NCI-H1930 (cell line): ENCODE data around the gene HIF1A.
"Not testable (repeated sequence)": the region's sequence is repeated elsewhere in the genome, so short reads cannot be mapped to it uniquely, and the experiment has no call there.

Experiments
- DNase-seq, 2 experiments: peaks; one replicate each; lab custom pipeline; 2025; lab: John Stamatoyannopoulos, UW

Gene HIF1A

DNA sequence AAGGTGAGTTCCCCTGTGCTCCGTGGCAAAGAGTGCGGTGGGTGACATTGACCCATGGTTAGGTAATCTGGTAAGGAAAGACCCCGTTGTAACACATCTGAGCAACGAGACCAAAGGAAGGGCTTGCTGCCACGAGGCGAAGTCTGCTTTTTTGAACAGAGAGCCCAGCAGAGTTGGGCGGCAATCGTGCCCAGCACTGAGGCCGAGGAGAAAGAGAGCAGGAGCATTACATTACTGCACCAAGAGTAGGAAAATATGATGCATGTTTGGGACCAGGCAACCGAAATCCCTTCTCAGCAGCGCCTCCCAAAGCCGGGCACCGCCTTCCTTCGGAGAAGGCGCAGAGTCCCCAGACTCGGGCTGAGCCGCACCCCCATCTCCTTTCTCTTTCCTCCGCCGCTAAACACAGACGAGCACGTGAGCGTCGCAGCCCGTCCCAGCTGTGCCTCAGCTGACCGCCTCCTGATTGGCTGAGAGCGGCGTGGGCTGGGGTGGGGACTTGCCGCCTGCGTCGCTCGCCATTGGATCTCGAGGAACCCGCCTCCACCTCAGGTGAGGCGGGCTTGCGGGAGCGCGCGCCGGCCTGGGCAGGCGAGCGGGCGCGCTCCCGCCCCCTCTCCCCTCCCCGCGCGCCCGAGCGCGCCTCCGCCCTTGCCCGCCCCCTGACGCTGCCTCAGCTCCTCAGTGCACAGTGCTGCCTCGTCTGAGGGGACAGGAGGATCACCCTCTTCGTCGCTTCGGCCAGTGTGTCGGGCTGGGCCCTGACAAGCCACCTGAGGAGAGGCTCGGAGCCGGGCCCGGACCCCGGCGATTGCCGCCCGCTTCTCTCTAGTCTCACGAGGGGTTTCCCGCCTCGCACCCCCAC is at the start of gene HIF1A:
Gene HIF1A, plus strand, starts transcription at position 684 of the 865 bp plus-strand sequence. CDS start 292 bp downstream, outside the sequence.
- DNase-seq = peak; percentile 95 to 96

DNA sequence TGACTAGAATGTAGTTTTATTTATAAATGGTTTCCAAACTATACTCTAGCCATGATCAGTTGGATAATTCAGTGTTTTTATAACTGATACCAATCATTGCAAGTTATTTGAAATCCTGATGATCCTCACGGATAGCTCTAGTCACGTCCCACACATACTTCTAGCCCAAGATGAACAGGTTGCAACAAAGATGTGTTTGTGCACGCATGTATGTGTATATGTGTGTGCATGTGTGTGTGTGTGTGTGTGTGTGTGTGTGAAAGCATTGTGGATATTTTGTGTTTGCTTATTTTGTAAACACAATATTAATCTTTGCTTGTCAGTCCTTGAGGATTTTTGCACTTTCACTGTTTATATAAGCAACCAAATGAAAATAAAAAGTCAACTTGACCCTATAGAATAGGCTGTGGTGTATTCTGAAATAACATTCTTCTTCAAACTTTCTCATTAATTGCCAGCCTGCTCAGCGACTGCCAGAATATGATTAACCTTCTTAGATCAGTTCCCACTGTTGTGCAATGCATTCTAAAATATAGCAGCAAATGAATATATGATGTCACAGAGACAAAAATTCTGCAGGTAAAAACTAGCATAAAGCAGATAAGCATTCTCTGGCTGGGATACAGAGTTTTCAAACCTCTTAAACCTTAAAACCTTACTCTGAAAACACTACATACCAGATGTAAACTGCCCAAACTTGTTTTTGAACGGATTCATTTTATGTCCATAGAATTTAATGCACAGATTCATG is 48.8 kb upstream of the HIF1A start:
- DNase-seq = no peak

DNA sequence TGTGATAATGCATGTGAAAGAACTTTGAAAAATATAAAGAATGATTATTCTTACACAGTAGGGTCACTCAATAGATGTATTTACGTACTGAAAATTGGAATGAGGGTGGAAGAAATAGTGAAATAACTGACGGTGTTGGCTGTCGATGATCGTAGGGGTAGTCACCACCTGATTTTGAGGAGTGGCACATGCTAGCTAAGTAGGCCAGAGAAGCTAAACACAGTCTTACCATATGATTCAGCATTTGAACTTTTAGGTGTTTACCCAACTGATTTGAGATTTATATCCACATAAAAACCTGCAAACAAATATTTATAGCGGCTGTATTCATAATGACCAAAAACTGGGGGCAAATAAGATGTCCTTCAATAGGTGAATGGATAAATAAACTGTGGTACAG is 47.6 kb upstream of the HIF1A start:
- DNase-seq = no peak

DNA sequence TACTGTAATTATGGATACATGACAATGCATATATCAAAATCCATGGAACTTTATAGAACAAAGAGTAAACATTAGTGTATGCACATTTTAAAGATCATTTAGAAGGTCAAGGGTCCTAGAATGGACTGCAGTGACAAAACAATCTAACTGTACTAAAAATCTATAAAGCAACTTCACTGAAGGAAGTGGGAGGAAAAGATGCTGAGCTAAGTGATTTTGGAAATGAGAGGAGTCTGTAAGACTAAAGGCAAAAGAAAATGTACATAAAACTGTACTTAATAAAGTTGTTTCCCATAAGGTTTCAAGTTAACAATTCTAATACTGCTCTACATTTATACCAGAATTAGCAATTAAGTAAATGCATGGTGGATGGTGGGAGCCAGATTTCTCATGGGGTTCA is 46.9 kb upstream of the HIF1A start:
- DNase-seq = no peak

DNA sequence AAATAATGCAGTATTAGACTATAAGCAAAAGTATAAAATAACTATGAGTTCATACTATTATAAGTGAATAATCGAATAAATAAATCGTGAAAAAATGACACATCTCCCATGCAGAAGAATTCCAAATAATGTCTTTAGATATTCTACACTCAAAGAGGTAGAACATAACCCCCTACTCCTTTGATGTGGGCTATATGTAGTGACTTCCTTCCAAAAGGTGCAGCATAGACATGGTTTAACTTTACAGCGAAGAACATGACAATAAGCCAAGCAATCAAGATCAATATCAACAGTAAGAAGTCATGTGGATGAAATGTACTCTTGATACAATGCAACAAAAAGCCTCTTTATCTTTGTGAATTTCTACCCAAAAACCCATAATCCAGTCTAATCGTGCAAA is 46.0 kb upstream of the HIF1A start:
- DNase-seq = no peak

DNA sequence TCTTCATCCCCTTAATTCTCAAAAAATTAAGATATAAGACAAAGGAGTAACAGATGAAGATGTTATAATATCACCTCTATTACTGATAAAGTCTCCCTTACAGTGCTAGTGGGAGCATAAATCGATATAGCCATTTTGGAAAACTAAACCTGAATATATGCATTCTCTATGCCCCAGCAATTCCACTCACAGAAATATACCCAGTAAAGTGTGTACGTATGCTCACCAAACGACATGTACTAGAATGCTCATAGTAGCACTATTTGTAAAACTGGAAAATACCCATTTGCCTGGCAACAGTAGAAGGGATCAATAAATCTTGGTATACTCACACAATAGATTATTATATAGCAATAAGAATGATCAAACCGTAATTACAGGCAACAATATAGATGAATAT is 44.0 kb upstream of the HIF1A start:
- no peak for DNase-seq

DNA sequence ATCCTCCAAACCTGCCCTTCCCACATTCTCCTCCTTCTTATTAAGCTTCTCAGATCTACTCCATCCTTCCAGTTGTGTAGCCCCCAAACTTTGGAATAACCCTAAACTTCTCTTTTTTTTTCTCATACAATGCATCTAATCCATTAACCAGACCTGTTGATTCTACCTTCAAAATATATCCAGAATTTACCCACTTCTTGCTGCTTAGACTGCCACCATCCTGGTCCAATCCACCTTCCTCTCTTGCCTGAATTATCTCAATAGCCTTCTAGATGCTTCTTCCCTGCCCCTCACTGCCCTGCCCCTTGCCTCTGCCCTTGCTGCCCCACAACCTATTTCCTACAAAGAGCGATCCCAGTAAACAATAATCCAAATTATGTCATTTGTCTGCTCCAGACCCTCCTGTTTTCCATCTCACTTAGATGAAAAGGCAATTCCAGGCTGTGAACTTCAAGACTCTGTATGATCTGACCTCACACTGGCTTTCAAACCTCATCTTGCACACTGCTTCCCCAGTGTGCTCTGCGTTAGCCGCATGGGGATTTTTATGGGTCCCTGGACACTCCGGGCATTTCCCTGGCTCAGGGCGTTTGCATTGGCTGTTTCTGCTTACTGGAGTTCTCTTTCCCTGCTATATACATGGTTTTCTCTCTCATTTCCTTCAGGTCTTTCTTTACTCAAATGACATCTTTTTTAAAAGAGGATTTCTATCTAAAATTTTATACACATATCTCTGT is 42.6 kb upstream of the HIF1A start:
- DNase-seq = peak in 1 of 2 experiments; percentile 29

DNA sequence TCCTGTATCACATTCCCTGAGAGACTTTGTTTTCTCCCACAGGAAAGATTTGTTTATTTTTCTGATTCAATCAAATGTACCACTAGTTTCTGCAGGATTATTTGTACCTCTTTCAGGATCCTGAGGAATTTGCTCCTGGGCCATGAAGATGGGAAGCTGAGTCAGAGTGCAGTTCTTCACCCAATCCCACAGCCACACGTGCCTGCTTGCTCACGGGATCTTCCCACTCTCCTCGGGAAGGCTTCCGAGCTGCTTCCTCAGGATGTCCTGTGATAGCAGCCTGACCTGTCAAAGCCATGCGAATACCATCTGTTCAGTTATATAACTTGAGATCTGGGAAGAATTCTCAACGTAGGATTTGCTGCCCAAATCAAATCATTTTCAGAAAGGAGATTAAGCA is 41.8 kb upstream of the HIF1A start:
- no peak for DNase-seq

DNA sequence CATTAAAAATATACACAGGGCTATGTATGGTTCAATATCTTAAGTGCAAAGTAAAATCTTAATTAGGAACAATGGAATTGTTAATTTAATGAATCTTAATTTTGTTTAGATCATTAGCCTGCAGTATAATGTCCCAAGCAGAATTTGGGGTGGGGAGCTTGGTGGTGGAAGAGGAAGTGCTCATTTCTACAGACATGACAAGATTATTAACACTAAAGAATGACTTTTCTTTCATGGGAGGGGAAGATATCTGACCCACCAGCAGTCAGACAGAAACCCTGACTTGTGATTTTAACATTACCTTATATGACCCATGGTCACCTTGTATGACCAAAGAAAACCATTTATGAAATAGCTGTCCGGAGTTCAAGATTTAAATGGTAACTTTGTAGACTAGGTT is 41.3 kb upstream of the HIF1A start:
- DNase-seq = no peak

DNA sequence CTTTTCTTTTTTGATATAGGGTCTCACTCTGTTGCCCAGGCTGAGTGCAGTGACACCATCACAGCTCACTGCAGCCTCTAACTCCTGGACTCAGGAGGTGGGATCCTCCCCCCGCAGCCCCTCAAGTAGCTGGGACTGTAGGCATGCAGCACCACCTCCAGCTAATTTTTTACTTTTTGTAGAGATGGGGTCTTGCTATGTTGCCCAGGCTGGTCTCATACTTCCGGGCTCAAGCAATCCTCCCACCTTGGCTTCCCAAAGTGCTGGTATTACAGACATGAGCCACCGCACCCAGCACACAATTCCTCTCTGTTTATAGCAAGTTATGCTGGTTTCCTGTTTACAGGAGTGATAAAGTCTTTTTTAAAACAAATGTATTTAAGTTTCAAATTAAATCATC is 39.5 kb upstream of the HIF1A start:
- no peak for DNase-seq

DNA sequence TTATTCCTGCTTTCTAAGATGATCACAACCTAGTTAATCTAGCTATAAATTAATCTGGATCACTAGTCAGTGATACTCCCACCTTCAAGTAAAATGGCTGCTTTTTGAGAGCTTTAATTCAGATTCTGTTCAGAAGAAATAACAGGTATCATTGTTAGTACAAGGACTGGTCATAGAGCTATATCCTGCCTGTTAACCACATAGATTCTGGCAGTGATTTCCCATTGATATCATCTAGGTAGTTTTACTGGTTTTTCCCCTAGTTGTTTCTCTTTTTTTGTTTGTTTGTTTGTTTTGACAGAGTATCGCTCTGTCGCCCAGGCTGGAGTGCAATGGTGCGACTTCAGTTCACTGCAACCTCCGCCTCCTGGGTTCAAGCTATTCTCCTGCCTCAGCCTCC is 39.0 kb upstream of the HIF1A start:
- no peak for DNase-seq

DNA sequence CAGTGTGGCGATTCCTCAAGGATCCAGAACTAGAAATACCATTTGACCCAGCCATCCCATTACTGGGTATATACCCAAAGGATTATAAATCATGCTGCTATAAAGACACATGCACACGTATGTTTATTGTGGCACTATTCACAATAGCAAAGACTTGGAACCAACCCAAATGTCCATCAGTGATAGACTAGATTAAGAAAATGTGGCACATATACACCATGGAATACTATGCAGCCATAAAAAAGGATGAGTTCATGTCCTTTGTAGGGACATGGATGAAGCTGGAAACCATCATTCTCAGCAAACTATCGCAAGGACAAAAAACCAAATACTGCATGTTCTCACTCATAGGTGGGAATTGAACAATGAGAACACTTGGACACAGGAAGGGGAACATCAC is 37.2 kb upstream of the HIF1A start:
- DNase-seq = not testable (repeated sequence)

DNA sequence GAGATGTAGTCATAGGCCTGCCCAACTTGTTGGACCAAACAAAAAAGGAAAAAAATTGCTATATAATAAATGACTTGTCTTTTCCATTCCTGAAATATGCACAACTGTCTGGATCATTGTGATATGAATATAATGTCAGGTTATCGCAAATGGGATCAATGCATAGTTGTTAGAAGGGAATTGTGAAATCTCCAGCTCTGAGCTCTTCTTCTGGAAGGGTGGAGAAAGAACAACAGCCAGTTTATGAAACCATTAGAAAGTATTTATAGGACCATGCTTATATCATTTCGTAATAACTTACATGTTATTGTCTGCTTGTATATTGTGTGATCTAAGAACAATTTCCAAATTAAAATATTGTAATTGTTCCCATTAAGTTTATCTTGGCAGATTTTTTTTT is 35.7 kb upstream of the HIF1A start:
- no peak for DNase-seq

DNA sequence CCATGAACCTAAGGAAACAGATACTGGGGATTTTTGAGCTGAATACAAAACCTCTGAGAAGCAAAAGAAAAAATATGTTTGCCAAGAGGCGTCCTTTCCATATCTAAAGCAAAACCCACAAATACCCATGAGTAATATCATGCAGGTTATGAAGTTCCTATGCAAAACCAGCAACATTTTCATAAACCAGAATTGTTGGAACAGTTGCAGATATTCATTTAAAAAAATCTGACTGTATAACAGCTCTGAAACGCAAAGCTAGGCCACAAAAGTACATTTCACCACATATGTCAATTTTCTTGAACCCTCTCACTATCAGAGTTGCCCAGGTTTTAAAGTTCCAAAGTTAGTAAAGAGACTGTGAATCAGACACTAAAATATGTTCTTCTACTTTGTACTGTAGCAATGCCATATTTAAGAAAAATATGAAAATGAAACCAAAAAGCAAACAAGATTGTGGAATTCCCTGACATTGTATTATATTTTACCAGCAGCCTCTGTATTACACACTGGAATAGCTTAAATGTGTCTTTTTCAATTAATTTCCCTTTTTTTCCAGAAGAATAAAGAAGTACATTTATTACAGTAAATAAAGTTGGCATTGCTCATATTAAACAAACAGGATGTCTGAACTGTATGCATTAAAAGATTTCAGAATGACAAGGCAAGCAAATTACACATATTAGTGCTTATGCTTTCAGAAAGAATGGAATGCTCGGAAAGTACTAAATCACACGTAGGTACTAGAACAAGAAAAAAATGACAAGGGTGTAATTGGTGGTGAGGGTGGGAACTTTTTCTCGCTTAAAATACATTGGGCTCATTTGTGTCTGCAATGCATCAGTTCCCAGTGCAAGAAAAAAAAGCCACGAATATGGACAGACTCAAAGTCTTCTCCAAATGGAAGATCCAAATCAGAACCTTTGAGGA is 33.6 kb upstream of the HIF1A start:
- DNase-seq = no peak

DNA sequence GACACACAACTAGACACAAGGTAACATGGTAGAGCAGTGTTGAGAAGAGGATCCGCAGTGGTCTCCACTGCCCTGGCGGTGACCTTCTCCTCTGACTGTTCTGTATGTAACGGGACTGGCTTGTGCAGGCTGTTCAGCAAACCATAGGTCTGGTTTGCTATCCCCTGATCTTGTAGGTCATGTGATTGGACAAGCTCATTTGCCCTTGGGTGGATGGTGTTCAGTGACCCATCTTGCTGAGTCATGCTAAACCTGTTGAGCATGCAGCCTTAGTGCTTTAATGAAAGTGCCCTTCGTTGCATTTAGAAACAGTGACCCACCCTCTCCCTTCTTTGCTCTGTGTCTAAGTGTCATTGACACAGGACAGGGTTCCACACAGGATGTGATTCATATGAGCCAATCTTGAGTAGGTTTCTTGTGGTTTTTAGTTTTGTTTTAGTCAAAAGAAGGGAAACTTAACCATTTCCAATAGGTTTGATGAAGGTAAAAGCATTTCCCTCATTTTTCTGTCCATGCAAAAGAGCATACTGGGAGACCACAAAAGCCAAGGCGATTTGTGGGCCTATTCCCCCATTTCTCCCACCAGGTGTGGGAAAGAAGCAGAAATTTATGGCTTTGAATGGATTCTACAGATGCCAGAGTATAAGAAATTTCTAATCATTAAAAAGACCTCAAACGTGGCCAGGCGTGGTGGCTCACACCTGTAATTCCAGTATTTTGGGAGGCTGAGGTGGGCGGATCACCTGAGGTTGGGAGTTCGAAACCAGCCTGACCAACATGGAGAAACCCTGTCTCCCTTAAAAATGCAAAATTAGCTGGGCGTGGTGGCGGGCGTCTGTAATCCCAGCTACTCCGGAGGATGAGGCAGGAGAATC is 32.6 kb upstream of the HIF1A start:
- DNase-seq = no peak

DNA sequence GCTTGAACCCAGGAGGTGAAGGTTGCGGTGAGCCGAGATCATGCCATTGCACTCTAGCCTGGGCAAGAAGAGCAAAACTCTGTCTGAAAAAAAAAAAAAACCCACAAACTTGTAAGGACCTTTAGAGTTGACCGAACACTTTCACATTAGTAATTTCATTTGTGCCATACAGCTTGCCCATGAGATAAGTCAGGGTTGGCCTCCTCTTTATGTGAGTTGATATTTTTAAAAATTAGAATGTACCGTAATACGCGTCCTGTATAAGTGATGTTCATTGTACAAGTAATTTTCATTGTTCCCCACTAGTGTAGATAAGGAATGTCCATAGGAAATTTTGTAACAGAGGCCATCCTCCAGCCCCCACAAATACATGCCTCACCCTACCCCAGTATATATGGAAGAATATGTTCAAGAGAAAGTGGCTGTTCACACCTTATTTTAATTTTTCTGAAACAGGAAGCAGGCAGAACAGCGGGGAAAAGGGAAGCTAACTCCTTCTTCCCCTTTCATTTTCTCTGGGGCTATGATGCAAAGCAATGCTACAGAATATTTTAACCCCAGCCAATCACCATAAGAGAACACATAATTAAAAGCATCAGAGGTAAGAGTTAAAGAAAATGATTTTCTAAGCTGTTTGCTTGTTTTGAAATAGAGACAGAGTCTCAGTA is 31.9 kb upstream of the HIF1A start:
- no peak for DNase-seq

DNA sequence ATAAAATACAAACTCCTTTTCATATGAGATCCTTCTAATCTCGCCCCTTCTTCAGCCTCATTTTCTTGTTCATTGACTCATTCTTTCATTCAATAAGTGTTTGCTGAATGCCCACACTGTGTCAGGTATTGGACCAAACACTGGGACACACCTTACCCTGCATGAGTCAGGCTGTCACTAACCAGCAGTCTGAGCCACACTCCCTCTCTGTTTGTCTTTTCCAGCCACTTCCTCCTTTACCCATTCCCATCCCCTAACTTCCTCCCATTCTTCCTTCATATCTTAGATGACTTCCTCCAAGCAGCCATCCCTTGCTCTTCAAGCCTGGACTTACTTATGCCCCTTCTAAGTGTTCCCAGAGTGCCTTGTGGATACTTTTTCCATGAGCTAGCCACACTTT is 27.0 kb upstream of the HIF1A start:
- no peak for DNase-seq

DNA sequence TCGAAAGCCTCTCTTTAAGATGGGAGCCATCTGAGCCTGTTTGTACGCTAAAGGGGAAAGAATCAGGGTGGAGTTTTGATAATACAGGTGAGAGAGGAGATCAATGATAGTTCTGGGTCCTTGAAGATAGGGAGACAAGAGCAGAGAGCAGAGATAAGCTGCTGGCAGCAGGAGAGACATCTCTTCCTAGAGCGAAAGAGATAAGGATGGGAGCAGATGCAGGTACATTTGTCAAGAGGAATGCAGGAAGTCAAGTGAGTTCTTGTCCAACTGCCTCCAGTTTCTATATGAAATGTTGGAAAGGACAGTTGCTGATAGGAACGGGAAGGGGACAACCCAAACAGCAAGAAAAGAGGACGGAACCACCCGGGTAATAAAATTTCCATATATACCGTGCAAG is 24.7 kb upstream of the HIF1A start:
- no peak for DNase-seq

DNA sequence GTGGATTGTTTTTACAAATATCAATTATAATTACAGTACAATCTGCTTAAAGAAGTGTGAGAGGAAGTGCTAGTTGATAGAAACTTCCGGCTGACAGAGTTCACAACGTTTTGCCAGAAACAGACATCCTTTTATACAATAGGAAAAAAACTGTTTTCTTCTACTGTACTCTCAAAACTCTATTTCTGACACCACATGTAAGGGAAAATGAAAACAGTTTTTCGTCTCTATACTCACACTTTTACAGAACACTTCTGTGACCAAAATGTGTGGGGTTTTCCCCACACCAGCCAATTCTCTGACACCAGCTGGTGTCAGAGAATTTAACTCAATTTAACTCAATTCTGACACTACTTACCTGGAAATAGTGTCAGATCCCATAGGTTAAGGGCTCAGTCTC is 24.2 kb upstream of the HIF1A start:
- no peak for DNase-seq

DNA sequence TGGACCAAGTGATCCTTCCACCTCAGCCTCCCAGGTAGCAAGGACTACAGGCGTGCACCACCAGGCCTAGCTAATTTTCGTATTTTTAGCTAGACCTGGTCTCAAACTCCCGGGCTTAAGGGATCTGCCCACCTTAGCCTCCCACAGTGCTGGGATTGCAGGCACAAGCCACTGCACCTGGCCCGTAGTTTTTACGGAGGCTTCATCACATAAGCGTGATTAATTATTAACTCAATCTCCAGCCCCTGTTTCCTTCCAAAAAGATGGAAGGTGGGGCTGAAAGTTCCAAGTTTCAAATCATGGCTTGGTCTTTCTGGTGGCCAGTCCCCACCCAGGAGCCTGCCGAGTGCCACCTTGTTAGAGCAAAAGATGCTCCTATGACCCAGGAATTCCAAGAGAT is 22.5 kb upstream of the HIF1A start:
- no peak for DNase-seq
